ENCODE data around the gene IBTK. TPM values are rescaled to one million over a fixed set of nuclear protein-coding genes. Genes with fewer than 3 reads are reported as not detected.

Gene IBTK
- total RNA-seq, 3 donors from 2014 or later = 25.6 to 41.1 (median 33.4) TPM

GRCh38 chr6:82245376-82245775, 2.2 kb downstream of the IBTK start:
- TF ChIP-seq CTCF (IDR thresholded peaks at IDR 0.05) (no peak), POLR2A (IDR thresholded peaks at IDR 0.05) (no peak)
- Histone ChIP-seq H3K36me3 (no peaks in the 10 kb centered on the region), H3K9me3 (no peaks in the 10 kb centered on the region), H3K4me3 (no peak overlapping the region), H3K27ac (no peak overlapping the region), H3K27me3 (no peaks in the 10 kb centered on the region), H3K4me1 (no peaks in the 10 kb centered on the region)
- intact Hi-C loops (cut with DNase I; ENCODE audit: low total_unique reads) = no loop called here
- DNase-seq (ENCODE audit: low spot score in 2 of 2) = no peak

GRCh38 chr6:82243884-82244283, 3.7 kb downstream of the IBTK start:
- H3K4me1 ChIP-seq = no peaks in the 10 kb centered on the region
- H3K36me3 ChIP-seq = no peaks in the 10 kb centered on the region
- intact Hi-C loops (cut with DNase I; ENCODE audit: low total_unique reads) = no loop called here
- DNase-seq (ENCODE audit: low spot score in 2 of 2) = no peak
- no peaks in the 10 kb centered on the region for H3K9me3 ChIP-seq
- H3K27me3 ChIP-seq = no peaks in the 10 kb centered on the region
- TF ChIP-seq CTCF (IDR thresholded peaks at IDR 0.05) = no peak
- TF ChIP-seq POLR2AphosphoS5 (IDR thresholded peaks at IDR 0.05) = no peak
- TF ChIP-seq POLR2A (IDR thresholded peaks at IDR 0.05) = no peak
- H3K4me3 ChIP-seq = no peak overlapping the region
- no peak overlapping the region for H3K27ac ChIP-seq

GRCh38 chr6:82240186-82240585, 7.4 kb downstream of the IBTK start:
- Histone ChIP-seq H3K27me3 (no peaks in the 10 kb centered on the region), H3K27ac (no peak overlapping the region), H3K4me3 (no peak overlapping the region), H3K4me1 (no peaks in the 10 kb centered on the region), H3K36me3 (no peaks in the 10 kb centered on the region), H3K9me3 (no peaks in the 10 kb centered on the region)
- intact Hi-C loops (cut with DNase I; ENCODE audit: low total_unique reads) = no loop called here
- TF ChIP-seq POLR2AphosphoS5 (IDR thresholded peaks at IDR 0.05) (no peak), CTCF (IDR thresholded peaks at IDR 0.05) (no peak), POLR2A (IDR thresholded peaks at IDR 0.05) (no peak)
- no peak for DNase-seq (ENCODE audit: low spot score in 2 of 2)

- Histone ChIP-seq H3K4me1 (no peaks in the 10 kb centered on the region), H3K9me3 (no peaks in the 10 kb centered on the region), H3K36me3 (no peaks in the 10 kb centered on the region), H3K4me3 (no peak overlapping the region), H3K27ac (no peak overlapping the region), H3K27me3 (no peaks in the 10 kb centered on the region)
- DNase-seq (ENCODE audit: low spot score in 2 of 2) = no peak
- intact Hi-C loops (cut with DNase I; ENCODE audit: low total_unique reads) = no loop called here
- no peak for TF ChIP-seq POLR2A (IDR thresholded peaks at IDR 0.05)
- TF ChIP-seq CTCF (IDR thresholded peaks at IDR 0.05) = no peak
- TF ChIP-seq POLR2AphosphoS5 (IDR thresholded peaks at IDR 0.05) = no peak
Measured at GRCh38 chr6:82239597-82239996, 7.9 kb downstream of the IBTK start.

GRCh38 chr6:82237013-82237412, 10.5 kb downstream of the IBTK start:
- no peaks in the 10 kb centered on the region for H3K9me3 ChIP-seq
- no peak overlapping the region for H3K4me3 ChIP-seq
- intact Hi-C loops (cut with DNase I; ENCODE audit: low total_unique reads) = no loop called here
- H3K27ac ChIP-seq = no peak overlapping the region
- no peaks in the 10 kb centered on the region for H3K4me1 ChIP-seq
- no peak for TF ChIP-seq CTCF (IDR thresholded peaks at IDR 0.05)
- TF ChIP-seq POLR2AphosphoS5 (IDR thresholded peaks at IDR 0.05) = no peak
- no peak for TF ChIP-seq POLR2A (IDR thresholded peaks at IDR 0.05)
- no peaks in the 10 kb centered on the region for H3K27me3 ChIP-seq
- H3K36me3 ChIP-seq = no peaks in the 10 kb centered on the region
- no peak for DNase-seq (ENCODE audit: low spot score in 2 of 2)
